Naive thymus-derived CD8-positive, alpha-beta T cell (primary cell): ENCODE data around the gene TEX48. TPM values are rescaled to one million over a fixed set of nuclear protein-coding genes. Genes with fewer than 3 reads are reported as not detected.

Experiments used
- ATAC-seq, 2 donors: fragments of 150-1000 bp; cut with Tn5 transposase in 1 of 2; sonication (Bioruptor Pico), chemical (Tn5 transposase) in 1 of 2; 1 replicate in 1 of 2; 2 replicates in 1 of 2; pipeline ENCODE4 v1.10.0; 2021; ENCODE audit warnings: mild to moderate bottlenecking in 2 of 2, moderate library complexity in 2 of 2
- POLR2A ChIA-PET: fragments of 350-600 bp; sonication (Branson Sonifier 250); formaldehyde crosslinking; loops from one replicate; lab custom pipeline; 2021; ENCODE audit warnings: antibody characterized with exemption; lab: Charles Lee
- DNase-seq, 10 donors: peaks; one replicate each; pipeline versions ENCODE4 v3.0.0 to v3.0.0-alpha.2; 2020 to 2022
- H3K27ac Mint-ChIP-seq, 10 donors: one replicate each; pipeline ENCODE4 v1.8.0; 2020 to 2022; ENCODE audit warnings: mild to moderate bottlenecking in 10 of 10, mixed read lengths in 10 of 10, moderate library complexity in 4 of 10, inconsistent platforms in 1 of 10
- H3K27me3 Mint-ChIP-seq, 5 donors: one replicate each; pipeline ENCODE4 v1.8.0; 2021 to 2022; ENCODE audit warnings: mixed read lengths in 5 of 5
- H3K36me3 Mint-ChIP-seq, 3 donors: one replicate each; pipeline ENCODE4 v1.8.0; 2020 to 2022; ENCODE audit warnings: mixed read lengths in 3 of 3, mild to moderate bottlenecking in 2 of 3, inconsistent platforms in 1 of 3
- H3K4me1 Mint-ChIP-seq, 4 donors: one replicate each; pipeline ENCODE4 v1.8.0; 2021 to 2022; ENCODE audit warnings: mixed read lengths in 4 of 4
- H3K4me3 Mint-ChIP-seq, 10 donors: one replicate each; pipeline ENCODE4 v1.8.0; 2020 to 2022; ENCODE audit warnings: mild to moderate bottlenecking in 10 of 10, mixed read lengths in 10 of 10, moderate library complexity in 6 of 10, inconsistent platforms in 1 of 10
- H3K9me3 Mint-ChIP-seq, 9 donors: one replicate each; pipeline ENCODE4 v1.8.0; 2020 to 2022; ENCODE audit warnings: mixed read lengths in 9 of 9, mild to moderate bottlenecking in 3 of 9, inconsistent platforms in 1 of 9, moderate library complexity in 1 of 9
- polyA plus RNA-seq, 3 donors: library from polyadenylated mRNA; unstranded; fragments of 300-500 nt; fragmentation: Illumina TruSeq; gene quantifications; one replicate each; pipeline ENCODE4 v1.2.3, GENCODE V29; 2021
- total RNA-seq, 8 experiments: library from RNA in 2 of 8; stranded (reverse) in 2 of 8; gene quantifications; one replicate each; pipeline ENCODE4 v1.2.3 and lab custom pipeline; 2021 to 2026

TEX48 gene
- total and polyA plus RNA-seq, 5 experiments from 2014 or later = not detected

DNA sequence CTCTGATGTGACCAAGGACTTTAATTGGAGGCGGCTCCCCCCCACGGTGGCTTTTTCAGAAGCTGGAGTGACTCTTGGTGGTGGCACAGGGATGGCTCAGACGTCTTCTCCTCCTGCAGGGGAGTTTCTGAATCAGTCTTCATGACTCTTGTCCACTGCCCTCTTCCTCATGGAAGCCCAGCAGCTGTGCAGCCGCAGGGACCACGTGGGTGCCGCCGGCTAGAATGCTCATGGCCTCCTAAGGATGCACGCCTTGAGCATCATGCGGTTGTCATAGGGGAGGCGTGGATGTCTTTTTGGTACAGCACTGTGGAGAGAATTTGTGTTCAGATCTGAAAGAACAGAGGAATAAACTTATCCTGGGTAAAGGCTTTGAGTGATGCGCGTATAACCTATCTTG, 25.7 kb downstream of the TEX48 start:
- POLR2A ChIA-PET = no interaction called here
- peaks cover 10 to 21% (median 20%) of the 10 kb centered on the region in 4 donors for H3K4me1 Mint-ChIP-seq
- DNase-seq (no peak), ATAC-seq (no peak)
- no peaks in the 10 kb centered on the region for H3K9me3 Mint-ChIP-seq
- no peak overlapping the region for H3K4me3 Mint-ChIP-seq
- no peak overlapping the region for H3K27ac Mint-ChIP-seq
- H3K27me3 Mint-ChIP-seq = no peaks in the 10 kb centered on the region
- peaks cover 0 to 6% (median under 1%) of the 10 kb centered on the region in 3 donors for H3K36me3 Mint-ChIP-seq

DNA sequence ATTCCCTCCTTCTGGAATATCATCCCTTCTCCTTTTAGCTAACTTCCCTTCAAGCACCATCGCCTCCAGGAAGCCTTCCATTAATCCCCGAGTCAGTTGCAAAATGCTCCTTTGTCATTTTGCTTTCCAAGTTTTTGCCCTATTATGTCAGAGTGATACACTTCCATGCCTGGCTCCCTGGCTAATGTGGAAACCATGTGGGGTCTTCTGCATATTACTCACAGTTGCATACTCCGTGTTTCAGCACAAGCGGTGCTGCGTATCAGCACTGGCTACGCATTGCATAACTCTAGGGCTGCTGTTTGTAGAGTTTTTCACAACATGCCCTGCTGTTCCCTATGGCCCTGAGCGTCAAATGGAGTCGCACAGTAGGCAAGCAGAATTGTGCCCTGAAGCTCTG, 26.3 kb downstream of the TEX48 start:
- no peak for DNase-seq
- H3K4me1 Mint-ChIP-seq = peaks cover 10 to 21% (median 20%) of the 10 kb centered on the region in 4 donors
- POLR2A ChIA-PET = no interaction called here
- no peak overlapping the region for H3K27ac Mint-ChIP-seq
- no peak overlapping the region for H3K4me3 Mint-ChIP-seq
- H3K27me3 Mint-ChIP-seq = no peaks in the 10 kb centered on the region
- peaks cover 0 to 8% (median 4%) of the 10 kb centered on the region in 3 donors for H3K36me3 Mint-ChIP-seq
- no peak for ATAC-seq
- H3K9me3 Mint-ChIP-seq = peaks cover 0 to 4% (median 0%) of the 10 kb centered on the region in 9 donors

DNA sequence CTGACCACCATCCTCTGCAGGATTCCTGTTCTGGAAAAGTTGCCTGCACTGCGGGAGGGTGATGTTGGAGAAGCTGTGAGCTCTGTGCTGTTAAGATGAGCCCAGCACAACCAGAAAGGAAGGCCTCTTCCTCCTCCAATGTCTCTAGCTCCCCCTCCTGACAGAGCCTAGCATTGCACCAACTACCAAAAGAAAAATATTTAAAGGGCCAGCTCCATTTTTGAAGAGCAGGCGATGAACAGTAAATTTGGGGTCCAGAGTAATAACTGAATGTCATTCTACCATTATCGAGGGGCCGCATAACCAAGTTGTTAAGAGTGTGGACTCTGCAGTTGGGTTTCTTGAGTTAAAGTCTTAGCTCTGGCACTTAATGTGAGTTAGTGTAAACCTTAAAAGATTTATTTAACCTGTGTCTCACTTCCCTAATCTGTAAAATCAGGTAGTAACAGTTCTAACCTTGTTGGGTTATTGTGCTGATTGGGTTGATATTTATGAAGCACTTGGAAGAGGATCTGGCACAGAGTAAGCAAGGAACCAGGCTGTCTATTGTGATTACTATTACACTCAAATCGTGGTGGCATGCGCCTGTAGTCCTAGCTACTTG, 28.3 kb downstream of the TEX48 start:
- H3K36me3 Mint-ChIP-seq = peaks cover 0 to 5% (median 4%) of the 10 kb centered on the region in 3 donors
- peak; percentile 57 to 92 (median 80) for DNase-seq
- no peak overlapping the region for H3K4me3 Mint-ChIP-seq
- no peaks in the 10 kb centered on the region for H3K27me3 Mint-ChIP-seq
- H3K9me3 Mint-ChIP-seq = peaks cover 0 to 4% (median 0%) of the 10 kb centered on the region in 9 donors
- peak; percentile 89 to 91 for ATAC-seq
- POLR2A ChIA-PET = interaction anchor here (0.6 to 3.0 kb wide), 11 partner anchors 13 to 281 kb away, joined by 3 to 46 read pairs (median 4); partner anchors contain the start of genes AKNA and ATP6V1G1
- peak overlapping the region in 6 of 10 donors; percentile 30 to 74 (median 52) for H3K27ac Mint-ChIP-seq
- peaks cover 10 to 21% (median 20%) of the 10 kb centered on the region in 4 donors for H3K4me1 Mint-ChIP-seq

DNA sequence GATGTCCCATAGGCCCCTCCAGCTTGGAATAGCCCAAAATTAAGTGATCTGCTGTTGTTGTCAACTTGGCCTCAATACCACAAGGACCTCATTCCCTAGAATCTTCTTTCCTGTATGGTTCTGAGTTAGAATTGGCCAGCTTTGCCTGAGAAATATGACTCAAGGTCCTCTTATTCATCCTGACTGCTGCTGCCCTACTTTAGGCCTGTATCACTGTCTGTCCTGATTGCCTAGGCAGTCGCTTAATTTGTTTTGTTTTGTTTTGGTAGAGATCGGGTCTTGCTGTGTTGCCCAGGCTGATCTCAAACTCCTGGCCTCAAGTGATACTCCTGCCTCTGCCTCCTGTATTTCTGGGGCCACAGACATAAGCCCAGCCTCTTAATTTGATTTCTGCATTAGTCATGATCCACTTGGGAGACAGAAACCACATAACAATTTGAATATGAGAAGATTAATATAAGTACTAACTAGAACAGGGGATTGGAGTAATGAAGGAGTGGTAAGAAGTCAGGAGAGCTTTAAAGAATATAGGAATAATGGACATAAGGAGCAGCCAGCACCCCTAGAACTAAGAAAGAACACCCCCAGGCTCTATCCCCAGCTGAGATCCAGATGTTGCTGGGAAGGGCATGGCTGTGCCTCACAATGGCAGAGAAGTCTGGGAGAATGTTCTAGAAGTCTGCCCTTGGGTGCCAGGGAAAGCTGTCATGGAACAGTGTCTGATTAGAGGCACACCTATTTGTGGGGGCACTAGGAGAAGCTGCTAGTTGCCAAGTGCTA, 29.0 kb downstream of the TEX48 start:
- Mint-ChIP-seq H3K9me3 (peaks cover 0 to 4% (median 0%) of the 10 kb centered on the region in 9 donors), H3K27ac (peak overlapping the region in 8 of 10 donors; percentile 30 to 86 (median 58)), H3K4me3 (no peak overlapping the region), H3K4me1 (peaks cover 10 to 21% (median 20%) of the 10 kb centered on the region in 4 donors), H3K27me3 (no peaks in the 10 kb centered on the region), H3K36me3 (peaks cover 0 to 12% (median 4%) of the 10 kb centered on the region in 3 donors)
- ATAC-seq (peak in 1 of 2 donors; percentile 8), DNase-seq (no peak)
- POLR2A ChIA-PET = interaction anchor here (0.6 to 3.0 kb wide), 12 partner anchors 12 to 280 kb away, joined by 3 to 46 read pairs (median 4); partner anchors contain the start of genes AKNA and ATP6V1G1

DNA sequence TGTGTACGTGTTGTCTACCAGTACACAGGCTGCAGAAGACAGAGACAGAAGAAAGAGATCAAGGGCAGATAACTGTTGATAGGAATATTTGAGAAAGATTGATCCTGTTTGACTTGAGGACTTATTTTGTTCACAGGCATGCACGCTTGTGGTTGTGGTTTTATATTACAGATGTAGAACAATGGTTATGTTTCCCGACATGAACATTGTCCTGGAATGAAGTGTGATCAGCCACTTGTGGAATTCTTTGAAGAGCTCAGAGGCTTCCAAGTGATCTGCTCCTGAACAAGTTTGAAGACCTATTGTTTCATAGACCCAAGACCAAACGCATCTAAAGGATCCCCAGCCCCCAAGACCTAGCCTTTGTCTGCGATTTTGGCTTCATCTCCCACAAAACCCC, 38.1 kb downstream of the TEX48 start:
- H3K4me3 Mint-ChIP-seq = no peak overlapping the region
- DNase-seq = no peak
- no peaks in the 10 kb centered on the region for H3K27me3 Mint-ChIP-seq
- peaks cover 0 to 8% (median 0%) of the 10 kb centered on the region in 4 donors for H3K4me1 Mint-ChIP-seq
- H3K9me3 Mint-ChIP-seq = peaks cover 0 to 3% (median 0%) of the 10 kb centered on the region in 9 donors
- POLR2A ChIA-PET = no interaction called here
- peaks cover 14 to 83% (median 37%) of the 10 kb centered on the region in 3 donors for H3K36me3 Mint-ChIP-seq
- peak overlapping the region in 6 of 10 donors; percentile 6 to 84 (median 38) for H3K27ac Mint-ChIP-seq
- ATAC-seq = no peak

DNA sequence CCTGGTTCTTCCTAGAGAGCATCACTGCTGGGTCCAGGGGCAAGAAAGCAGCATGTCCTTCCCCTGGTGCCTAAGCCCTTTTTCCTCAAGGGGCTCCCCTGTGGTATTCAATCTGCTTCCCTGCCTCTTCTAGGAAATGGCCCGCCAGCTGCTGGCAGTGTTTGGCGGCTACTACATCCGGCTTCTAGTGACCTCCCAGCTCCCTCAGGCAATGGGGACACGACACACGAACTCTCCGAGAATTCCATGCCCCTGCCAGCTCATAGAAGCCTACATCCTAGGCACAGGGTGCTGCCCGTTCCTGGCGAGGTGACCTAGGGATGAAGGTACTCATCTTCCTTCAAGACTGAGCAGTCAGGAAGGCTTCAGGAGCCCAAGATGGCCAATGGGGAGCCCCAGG, 39.0 kb downstream of the TEX48 start:
- ATAC-seq (no peak), DNase-seq (peak in 1 of 10 donors; percentile 59)
- Mint-ChIP-seq H3K36me3 (peaks cover 14 to 85% (median 44%) of the 10 kb centered on the region in 3 donors), H3K27me3 (no peaks in the 10 kb centered on the region), H3K27ac (peak overlapping the region in 4 of 10 donors; percentile 10 to 67 (median 42)), H3K4me3 (no peak overlapping the region), H3K9me3 (peaks cover 0 to 3% (median 0%) of the 10 kb centered on the region in 9 donors), H3K4me1 (peaks cover 0 to 8% (median 0%) of the 10 kb centered on the region in 4 donors)
- POLR2A ChIA-PET = no interaction called here

DNA sequence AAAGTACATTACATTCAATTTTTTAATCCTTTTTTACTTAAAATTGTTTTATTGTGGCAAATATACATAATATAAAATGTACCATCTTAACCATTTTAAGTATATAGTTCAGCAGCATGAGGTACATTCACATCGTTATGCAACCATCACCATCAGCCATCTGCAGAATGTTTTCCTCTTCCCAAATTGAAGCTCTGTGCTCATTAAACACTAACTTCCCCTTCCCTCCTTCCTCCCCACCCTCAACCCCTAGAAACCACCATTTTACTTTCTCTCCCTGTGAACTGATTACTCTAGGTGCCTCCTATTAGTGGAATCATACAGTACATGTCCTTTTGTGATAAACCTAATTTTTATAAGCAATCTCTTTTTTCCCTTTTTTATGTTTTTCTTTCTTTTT, 40.0 kb downstream of the TEX48 start:
- ATAC-seq (no peak), DNase-seq (no peak)
- no peak overlapping the region for H3K4me3 Mint-ChIP-seq
- peaks cover 0 to 8% (median 0%) of the 10 kb centered on the region in 4 donors for H3K4me1 Mint-ChIP-seq
- H3K36me3 Mint-ChIP-seq = peaks cover 12 to 86% (median 39%) of the 10 kb centered on the region in 3 donors
- H3K9me3 Mint-ChIP-seq = no peaks in the 10 kb centered on the region
- POLR2A ChIA-PET = no interaction called here
- no peaks in the 10 kb centered on the region for H3K27me3 Mint-ChIP-seq
- H3K27ac Mint-ChIP-seq = peak overlapping the region in 6 of 10 donors; percentile 12 to 73 (median 46)

DNA sequence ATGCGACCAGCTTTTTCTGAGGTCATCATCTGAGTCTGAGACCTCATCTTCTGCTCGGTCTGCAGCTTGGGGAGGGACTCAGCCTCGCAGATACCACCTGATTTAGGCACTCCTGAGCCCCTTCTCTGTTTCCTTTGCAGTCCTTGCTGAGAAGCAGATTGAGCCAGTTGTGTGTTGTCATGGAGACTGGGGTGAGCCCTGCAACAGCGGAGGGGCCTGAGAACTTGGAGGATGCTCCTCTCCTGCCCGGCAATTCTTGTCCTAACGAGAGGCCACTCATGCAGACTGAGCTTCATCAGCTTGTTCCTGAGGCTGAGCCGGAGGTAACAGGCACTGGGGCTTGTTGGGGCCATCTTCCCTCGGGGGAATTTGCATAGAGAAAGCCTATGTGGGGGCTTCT, 43.6 kb downstream of the TEX48 start:
- Mint-ChIP-seq H3K27me3 (no peaks in the 10 kb centered on the region), H3K4me3 (no peak overlapping the region), H3K27ac (peak overlapping the region in 3 of 10 donors; percentile 21 to 56 (median 42)), H3K4me1 (peaks cover 0 to 8% (median 0%) of the 10 kb centered on the region in 4 donors), H3K36me3 (peaks cover 0 to 85% (median 31%) of the 10 kb centered on the region in 3 donors), H3K9me3 (no peaks in the 10 kb centered on the region)
- POLR2A ChIA-PET = interaction anchor here (0.8 to 1.1 kb wide), 2 partner anchors 46 to 50 kb away, joined by 3 to 4 read pairs; partner anchors contain the start of gene ATP6V1G1
- DNase-seq (peak in 1 of 10 donors; percentile 36), ATAC-seq (no peak)

DNA sequence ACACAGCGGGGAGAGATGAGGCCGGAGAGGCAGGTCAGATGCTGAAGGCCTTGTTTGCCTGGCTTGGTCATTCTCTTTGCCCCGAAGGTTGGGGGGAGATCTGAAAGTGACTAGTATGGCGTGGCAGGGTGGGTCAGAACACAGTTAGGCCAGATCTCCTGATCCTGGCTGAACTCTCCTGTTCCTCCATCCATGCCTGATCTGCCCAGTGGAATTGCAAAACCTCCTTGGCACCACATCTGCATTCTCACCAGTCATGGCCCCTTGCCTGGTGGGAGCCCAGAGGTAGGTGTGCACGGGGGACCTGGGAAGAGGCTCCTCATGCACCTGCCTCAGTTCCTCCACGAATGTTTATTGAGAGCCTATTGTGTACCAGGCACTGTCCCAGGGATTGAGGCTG, 47.6 kb downstream of the TEX48 start:
- H3K9me3 Mint-ChIP-seq = no peaks in the 10 kb centered on the region
- POLR2A ChIA-PET = no interaction called here
- no peak for ATAC-seq

DNA sequence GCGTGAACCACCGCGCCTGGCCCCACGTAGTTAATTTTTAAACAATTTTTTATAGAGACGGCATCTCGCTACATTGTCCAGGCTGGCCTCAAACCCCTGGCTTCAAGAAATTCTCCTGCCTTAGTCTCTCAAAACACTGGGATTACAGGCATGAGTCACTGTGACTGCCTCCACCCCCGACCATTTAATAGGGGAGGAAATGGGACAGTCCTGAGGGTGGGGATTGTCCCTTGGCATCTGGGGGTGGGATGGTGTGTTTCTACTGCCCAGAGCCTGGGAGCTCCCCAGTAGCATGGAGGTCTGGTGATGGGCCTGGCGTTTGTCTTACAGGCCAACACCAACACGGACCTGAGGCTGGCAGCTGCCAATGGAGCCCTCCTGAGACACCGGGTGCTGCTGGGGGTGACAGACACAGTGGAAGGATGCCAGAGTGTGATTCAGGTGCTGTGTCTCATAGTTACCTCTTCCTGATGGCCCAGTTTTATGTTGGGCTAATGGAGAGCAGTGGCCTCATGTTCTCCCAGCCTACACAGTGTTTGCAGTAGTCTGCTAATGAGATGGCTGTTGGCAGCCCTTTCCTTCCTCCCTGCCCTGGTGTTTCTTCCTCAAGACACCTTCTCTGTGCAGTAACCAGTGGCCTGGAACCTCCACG, 48.4 kb downstream of the TEX48 start:
- DNase-seq = no peak
- Mint-ChIP-seq H3K27me3 (no peaks in the 10 kb centered on the region), H3K27ac (peak overlapping the region in 3 of 10 donors; percentile 40 to 59 (median 43)), H3K9me3 (no peaks in the 10 kb centered on the region), H3K4me1 (peaks cover 0 to 2% (median 0%) of the 10 kb centered on the region in 4 donors), H3K36me3 (peaks cover 6 to 95% (median 29%) of the 10 kb centered on the region in 3 donors), H3K4me3 (no peak overlapping the region)
- POLR2A ChIA-PET = interaction anchor here (0.7 kb wide), 1 partner anchor 1356 kb away, joined by 3 read pairs; no protein-coding TSS in a partner anchor
- no peak for ATAC-seq

More for the DNA sequence above, 47.6 kb downstream of the TEX48 start:
- Mint-ChIP-seq H3K36me3 (peaks cover 1 to 95% (median 30%) of the 10 kb centered on the region in 3 donors), H3K4me3 (no peak overlapping the region), H3K4me1 (no peaks in the 10 kb centered on the region), H3K27ac (peak overlapping the region in 2 of 10 donors; percentile 15 to 74), H3K27me3 (no peaks in the 10 kb centered on the region)
- DNase-seq = no peak

DNA sequence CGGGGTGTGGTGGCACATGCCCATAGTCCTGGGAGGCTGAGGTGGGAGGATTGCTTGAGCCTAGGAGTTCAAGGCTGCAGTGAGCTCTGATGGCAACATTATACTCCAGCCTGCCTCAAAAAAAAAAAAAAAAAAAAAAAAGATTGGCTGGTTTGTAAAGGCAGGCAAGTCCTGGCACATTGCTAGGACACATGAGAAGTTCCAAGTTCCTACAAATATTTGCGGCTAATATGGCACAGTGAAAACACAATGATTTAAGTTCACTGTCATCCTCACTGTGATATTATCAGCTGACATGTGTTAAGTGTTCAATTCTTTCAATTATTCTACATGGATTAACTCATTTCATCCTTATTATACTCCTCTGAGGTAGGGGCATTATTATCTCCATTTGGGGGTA, 50.8 kb downstream of the TEX48 start:
- no peak for ATAC-seq
- H3K9me3 Mint-ChIP-seq = no peaks in the 10 kb centered on the region
- H3K4me1 Mint-ChIP-seq = peaks cover 0 to 2% (median 0%) of the 10 kb centered on the region in 4 donors
- H3K36me3 Mint-ChIP-seq = peaks cover 6 to 93% (median 29%) of the 10 kb centered on the region in 3 donors
- peak overlapping the region in 4 of 10 donors; percentile 21 to 84 (median 54) for H3K27ac Mint-ChIP-seq
- no peak overlapping the region for H3K4me3 Mint-ChIP-seq
- POLR2A ChIA-PET = interaction anchor here (0.6 to 0.7 kb wide), 2 partner anchors 155 to 296 kb away, joined by 3 to 6 read pairs; no protein-coding TSS in a partner anchor
- H3K27me3 Mint-ChIP-seq = no peaks in the 10 kb centered on the region
- DNase-seq = no peak
